ENCODE data around the gene RHEX.

RHEX gene

DNA sequence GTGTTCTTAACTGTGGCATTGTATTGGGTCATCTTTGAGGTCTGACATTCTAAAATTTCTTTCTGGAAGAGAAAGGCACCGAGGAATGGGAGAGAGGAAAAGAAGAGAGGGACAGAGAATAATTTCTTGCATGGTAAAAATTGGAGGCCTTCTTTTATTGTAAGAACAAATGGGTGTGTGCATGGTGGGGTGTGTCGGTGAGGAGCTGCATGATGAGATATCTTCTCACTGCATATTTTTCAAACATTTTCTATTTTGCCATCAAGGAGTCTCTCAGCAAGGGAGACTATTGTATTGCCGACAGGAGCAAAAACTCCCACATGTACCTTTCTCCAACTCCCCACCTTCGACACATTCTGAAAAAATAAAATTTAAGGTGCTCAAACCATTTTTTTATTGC is 22.8 kb upstream of the RHEX start:
- TF ChIP-seq, protein P1, sequence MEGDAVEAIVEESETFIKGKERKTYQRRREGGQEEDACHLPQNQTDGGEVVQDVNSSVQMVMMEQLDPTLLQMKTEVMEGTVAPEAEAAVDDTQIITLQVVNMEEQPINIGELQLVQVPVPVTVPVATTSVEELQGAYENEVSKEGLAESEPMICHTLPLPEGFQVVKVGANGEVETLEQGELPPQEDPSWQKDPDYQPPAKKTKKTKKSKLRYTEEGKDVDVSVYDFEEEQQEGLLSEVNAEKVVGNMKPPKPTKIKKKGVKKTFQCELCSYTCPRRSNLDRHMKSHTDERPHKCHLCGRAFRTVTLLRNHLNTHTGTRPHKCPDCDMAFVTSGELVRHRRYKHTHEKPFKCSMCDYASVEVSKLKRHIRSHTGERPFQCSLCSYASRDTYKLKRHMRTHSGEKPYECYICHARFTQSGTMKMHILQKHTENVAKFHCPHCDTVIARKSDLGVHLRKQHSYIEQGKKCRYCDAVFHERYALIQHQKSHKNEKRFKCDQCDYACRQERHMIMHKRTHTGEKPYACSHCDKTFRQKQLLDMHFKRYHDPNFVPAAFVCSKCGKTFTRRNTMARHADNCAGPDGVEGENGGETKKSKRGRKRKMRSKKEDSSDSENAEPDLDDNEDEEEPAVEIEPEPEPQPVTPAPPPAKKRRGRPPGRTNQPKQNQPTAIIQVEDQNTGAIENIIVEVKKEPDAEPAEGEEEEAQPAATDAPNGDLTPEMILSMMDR (IDR thresholded peaks at IDR 0.05; ENCODE audit: insufficient read depth, low read depth, low read length, missing control alignments) = no peak
- DNase-seq (ENCODE audit: low read depth) = no peak

GRCh38 chr1:206030714-206031113 is 22.3 kb upstream of the RHEX start:
- TF ChIP-seq, protein P1 (IDR thresholded peaks at IDR 0.05; ENCODE audit: insufficient read depth, low read depth, low read length, missing control alignments) = peak; percentile 90
- peak; percentile 94 for DNase-seq (ENCODE audit: low read depth)
- H3K4me3 ChIP-seq (ENCODE audit: low read depth, low read length) = no peak overlapping the region

More for the DNA sequence above, 22.8 kb upstream of the RHEX start:
- no peak overlapping the region for H3K4me3 ChIP-seq (ENCODE audit: low read depth, low read length)

GRCh38 chr1:206032380-206033140 is 20.4 kb upstream of the RHEX start:
- H3K4me3 ChIP-seq (ENCODE audit: low read depth, low read length) = no peak overlapping the region
- DNase-seq (ENCODE audit: low read depth) = no peak
- TF ChIP-seq, protein P1 (IDR thresholded peaks at IDR 0.05; ENCODE audit: insufficient read depth, low read depth, low read length, missing control alignments) = no peak

GRCh38 chr1:206035027-206035426 is 17.9 kb upstream of the RHEX start:
- TF ChIP-seq, protein P1 (IDR thresholded peaks at IDR 0.05; ENCODE audit: insufficient read depth, low read depth, low read length, missing control alignments) = no peak
- DNase-seq (ENCODE audit: low read depth) = peak; percentile 75
- H3K4me3 ChIP-seq (ENCODE audit: low read depth, low read length) = peak overlapping the region; percentile 63

DNA sequence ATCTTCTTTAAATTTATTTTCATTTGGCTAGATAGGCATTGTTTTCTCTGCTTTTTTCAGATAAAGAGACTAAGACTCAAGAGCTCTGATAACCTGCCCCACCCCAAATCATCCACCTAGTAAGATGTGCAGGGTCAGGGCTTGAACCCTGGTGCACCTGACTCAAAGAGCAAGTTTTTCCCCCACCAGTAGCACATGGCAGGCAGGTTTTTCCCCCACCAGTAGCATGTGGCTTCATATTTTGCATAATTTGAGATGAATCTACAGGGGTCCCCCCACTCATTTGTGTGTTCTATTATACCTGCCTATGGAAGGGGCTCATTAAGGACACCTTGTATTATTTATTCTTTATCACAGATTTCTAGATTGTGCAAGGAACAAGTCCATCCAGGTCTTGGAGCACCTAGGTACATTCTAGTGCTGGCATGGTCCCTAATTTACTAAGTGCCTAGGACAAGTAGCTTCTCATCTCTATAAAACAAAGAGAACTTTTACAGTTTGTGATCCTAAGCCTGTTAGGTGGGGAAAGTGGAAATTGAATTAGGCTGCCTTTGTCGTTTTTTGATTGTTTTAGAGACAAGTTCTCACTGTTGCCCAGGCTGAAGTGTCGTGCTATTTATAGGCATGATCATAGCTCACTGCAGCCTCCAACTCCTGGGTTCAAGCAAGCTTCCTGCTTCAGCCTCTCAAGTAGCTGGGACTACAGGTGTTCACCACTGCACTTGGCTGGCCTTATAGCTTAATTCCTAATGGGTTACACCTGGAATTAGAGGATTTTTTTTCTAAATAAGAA is 16.1 kb upstream of the RHEX start:
- peak; percentile 73 for DNase-seq (ENCODE audit: low read depth)
- TF ChIP-seq, protein P1 (IDR thresholded peaks at IDR 0.05; ENCODE audit: insufficient read depth, low read depth, low read length, missing control alignments) = no peak
- peak overlapping the region; percentile 63 for H3K4me3 ChIP-seq (ENCODE audit: low read depth, low read length)

DNA sequence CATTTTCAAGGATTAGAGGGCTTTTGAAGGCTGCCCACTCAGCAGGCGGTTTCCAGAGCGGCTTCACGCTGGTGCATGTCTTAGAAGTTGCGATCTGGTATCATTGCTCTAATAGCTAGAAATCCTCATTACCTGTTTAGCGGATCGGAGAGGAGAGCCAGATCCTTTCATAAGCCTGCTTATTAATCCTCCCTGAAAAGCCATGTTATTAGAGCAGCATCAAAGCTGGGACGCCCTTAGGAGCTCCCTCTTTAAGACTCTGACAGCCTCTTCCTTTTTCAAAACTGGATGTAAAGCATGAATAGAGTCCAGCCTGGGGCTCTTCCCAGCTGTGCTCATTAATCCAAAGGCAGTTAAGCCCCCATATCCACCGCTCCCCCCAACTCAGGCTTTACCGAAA is 15.4 kb upstream of the RHEX start:
- peak overlapping the region; percentile 63 for H3K4me3 ChIP-seq (ENCODE audit: low read depth, low read length)
- TF ChIP-seq, protein P1 (IDR thresholded peaks at IDR 0.05; ENCODE audit: insufficient read depth, low read depth, low read length, missing control alignments) = no peak
- no peak for DNase-seq (ENCODE audit: low read depth)
